ENCODE measurements around the gene EFNA1. TPM values are rescaled to one million over a fixed set of nuclear protein-coding genes. Genes with fewer than 3 reads are reported as not detected.
A peak's percentile ranks its signal among the peaks of the same experiment; 100 is the strongest.

EFNA1 gene
- total RNA-seq, 1 donor from 2014 or later = 1.7 TPM

DNA sequence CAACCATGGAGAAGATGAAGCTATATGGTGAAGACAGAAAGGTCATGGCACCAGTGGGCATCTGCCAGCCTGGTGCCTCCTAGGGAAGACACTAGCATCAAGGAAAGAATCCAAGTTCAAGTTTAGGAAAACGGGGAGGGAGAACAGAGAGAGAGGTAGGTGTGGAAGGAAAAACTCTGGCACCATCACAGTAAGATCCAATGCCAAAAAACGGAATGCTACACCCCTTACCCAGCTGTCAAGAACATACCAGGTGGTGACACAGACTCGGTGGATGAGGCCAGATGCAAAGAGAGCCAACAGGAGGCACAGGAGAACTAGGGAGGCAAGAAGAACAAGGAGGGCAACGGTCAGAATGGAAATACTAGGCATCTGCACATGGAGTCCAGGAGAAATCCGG, 41.9 kb downstream of the EFNA1 start:
- H3K9me3 Mint-ChIP-seq (ENCODE audit: unreplicated experiment) = peaks cover 14% of the 10 kb centered on the region
- H3K27ac Mint-ChIP-seq (ENCODE audit: unreplicated experiment) = no peak overlapping the region
- H3K36me3 Mint-ChIP-seq (ENCODE audit: unreplicated experiment) = no peaks in the 10 kb centered on the region
- H3K27me3 Mint-ChIP-seq (ENCODE audit: unreplicated experiment) = peaks cover 19% of the 10 kb centered on the region
- DNase-seq = no peak
- no peak overlapping the region for H3K4me3 Mint-ChIP-seq (ENCODE audit: unreplicated experiment)
- no peak for TF ChIP-seq CTCF (IDR thresholded peaks at IDR 0.05; ENCODE audit: partially characterized antibody, unreplicated experiment)
- H3K4me1 Mint-ChIP-seq (ENCODE audit: low read depth, unreplicated experiment) = peaks cover 17% of the 10 kb centered on the region

- Mint-ChIP-seq H3K4me3 (ENCODE audit: unreplicated experiment) (no peak overlapping the region), H3K9me3 (ENCODE audit: unreplicated experiment) (peaks cover 14% of the 10 kb centered on the region), H3K27ac (ENCODE audit: unreplicated experiment) (no peak overlapping the region), H3K4me1 (ENCODE audit: low read depth, unreplicated experiment) (peaks cover 17% of the 10 kb centered on the region), H3K27me3 (ENCODE audit: unreplicated experiment) (peaks cover 19% of the 10 kb centered on the region), H3K36me3 (ENCODE audit: unreplicated experiment) (no peaks in the 10 kb centered on the region)
- TF ChIP-seq CTCF (IDR thresholded peaks at IDR 0.05; ENCODE audit: partially characterized antibody, unreplicated experiment) = no peak
- DNase-seq = no peak
Measured at GRCh38 chr1:155170101-155170785, 42.6 kb downstream of the EFNA1 start.

GRCh38 chr1:155170806-155171205, 43.1 kb downstream of the EFNA1 start:
- TF ChIP-seq CTCF (IDR thresholded peaks at IDR 0.05; ENCODE audit: partially characterized antibody, unreplicated experiment) = no peak
- peaks cover 15% of the 10 kb centered on the region for H3K4me1 Mint-ChIP-seq (ENCODE audit: low read depth, unreplicated experiment)
- H3K36me3 Mint-ChIP-seq (ENCODE audit: unreplicated experiment) = no peaks in the 10 kb centered on the region
- H3K27ac Mint-ChIP-seq (ENCODE audit: unreplicated experiment) = no peak overlapping the region
- peaks cover 14% of the 10 kb centered on the region for H3K9me3 Mint-ChIP-seq (ENCODE audit: unreplicated experiment)
- no peak overlapping the region for H3K4me3 Mint-ChIP-seq (ENCODE audit: unreplicated experiment)
- H3K27me3 Mint-ChIP-seq (ENCODE audit: unreplicated experiment) = peaks cover 20% of the 10 kb centered on the region
- peak; percentile 1 for DNase-seq

DNA sequence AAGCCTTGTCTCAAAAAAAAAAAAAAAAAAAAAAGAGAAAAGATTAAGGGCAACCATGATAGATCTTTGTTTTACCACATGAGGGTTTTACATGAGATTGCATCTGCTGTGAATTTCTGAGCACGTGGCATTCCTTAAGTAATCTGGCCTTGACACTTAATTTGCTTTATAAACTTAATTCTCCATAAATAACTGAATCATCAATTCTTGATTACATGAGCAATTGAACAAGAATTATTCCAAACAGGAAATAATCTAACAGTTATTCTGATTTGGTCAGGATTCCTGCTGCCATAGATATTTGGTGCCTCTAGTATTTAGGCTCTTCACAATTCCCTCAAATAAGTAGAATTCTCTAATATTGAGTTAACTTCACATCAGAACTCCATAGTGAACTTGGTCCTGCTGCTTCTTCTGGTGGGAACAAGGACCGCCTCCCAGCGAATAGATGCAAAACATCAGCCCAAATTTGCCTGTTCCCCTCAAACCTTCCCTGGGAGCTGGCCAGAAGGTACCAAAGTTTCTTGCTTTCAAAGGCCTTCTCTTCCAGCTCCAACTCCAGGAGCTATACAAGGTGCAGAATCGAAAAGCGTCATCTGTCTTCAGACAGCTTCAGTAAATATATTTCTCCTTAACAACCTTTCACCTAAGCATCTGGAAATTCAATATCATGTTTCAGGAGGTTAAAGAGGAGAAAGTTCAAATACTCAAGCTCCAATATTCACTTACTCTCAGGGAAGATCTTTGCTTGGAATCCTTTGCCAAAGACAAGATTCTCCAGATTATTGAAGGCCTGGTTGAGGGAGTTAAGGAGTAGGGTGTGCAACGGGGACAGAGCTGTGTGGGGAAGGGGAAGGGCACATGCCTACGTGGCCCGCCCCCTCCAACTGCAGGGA, 44.4 kb downstream of the EFNA1 start:
- Mint-ChIP-seq H3K9me3 (ENCODE audit: unreplicated experiment) (peaks cover 15% of the 10 kb centered on the region), H3K36me3 (ENCODE audit: unreplicated experiment) (peaks cover 5% of the 10 kb centered on the region), H3K27me3 (ENCODE audit: unreplicated experiment) (peaks cover 22% of the 10 kb centered on the region), H3K27ac (ENCODE audit: unreplicated experiment) (peak overlapping the region; percentile 94), H3K4me3 (ENCODE audit: unreplicated experiment) (peak overlapping the region; percentile 93), H3K4me1 (ENCODE audit: low read depth, unreplicated experiment) (peaks cover 14% of the 10 kb centered on the region)
- TF ChIP-seq CTCF (IDR thresholded peaks at IDR 0.05; ENCODE audit: partially characterized antibody, unreplicated experiment) = no peak
- DNase-seq = no peak
